Upper lobe of left lung (tissue), 4 donors: Measurements from ENCODE around the gene MLLT3.

Source experiments
- EP300 ChIP-seq, 4 donors: sonication (generic); formaldehyde crosslinking; IDR thresholded peaks; one replicate each; pipeline ENCODE4 v1.5.1; 2017; ENCODE audit warnings: antibody characterized with exemption in 4 of 4, control low read depth in 2 of 4
- POLR2A ChIP-seq, 4 donors: fragments of 450-650 bp; IDR thresholded peaks; one replicate each; pipeline ENCODE4 v1.5.1; 2016 to 2017; ENCODE audit warnings: antibody characterized with exemption in 4 of 4, mild to moderate bottlenecking in 2 of 4
- TF ChIP-seq, protein P1 (sequence below), 6 experiments: fragments of 450-650 bp in 4 of 6; fragments of 200-600 bp in 2 of 6; sonication (generic) in 2 of 6; IDR thresholded peaks; one replicate each; pipeline ENCODE4 v1.5.1; 2016 to 2019; ENCODE audit warnings: antibody characterized with exemption in 6 of 6

DNA sequence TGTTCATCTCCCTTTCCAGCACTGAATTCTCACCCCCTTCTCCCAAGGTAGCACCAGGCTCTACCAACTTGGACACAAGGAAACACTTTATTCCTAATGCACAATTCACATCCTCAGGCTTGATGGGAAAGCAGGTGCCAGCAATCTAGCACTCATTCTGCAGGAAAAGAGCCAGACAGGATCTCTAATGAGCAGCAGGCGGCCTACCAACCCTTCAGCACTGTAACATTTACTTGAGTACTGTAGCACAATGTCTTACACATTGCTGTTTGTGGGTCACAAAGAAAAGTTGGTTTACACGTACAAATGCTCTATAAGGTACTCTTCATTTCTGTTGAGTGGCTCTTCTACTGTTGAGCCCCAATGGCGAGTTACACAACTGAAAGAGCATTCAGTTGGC lies 254.4 kb downstream of the MLLT3 start:
- TF ChIP-seq, protein P1, sequence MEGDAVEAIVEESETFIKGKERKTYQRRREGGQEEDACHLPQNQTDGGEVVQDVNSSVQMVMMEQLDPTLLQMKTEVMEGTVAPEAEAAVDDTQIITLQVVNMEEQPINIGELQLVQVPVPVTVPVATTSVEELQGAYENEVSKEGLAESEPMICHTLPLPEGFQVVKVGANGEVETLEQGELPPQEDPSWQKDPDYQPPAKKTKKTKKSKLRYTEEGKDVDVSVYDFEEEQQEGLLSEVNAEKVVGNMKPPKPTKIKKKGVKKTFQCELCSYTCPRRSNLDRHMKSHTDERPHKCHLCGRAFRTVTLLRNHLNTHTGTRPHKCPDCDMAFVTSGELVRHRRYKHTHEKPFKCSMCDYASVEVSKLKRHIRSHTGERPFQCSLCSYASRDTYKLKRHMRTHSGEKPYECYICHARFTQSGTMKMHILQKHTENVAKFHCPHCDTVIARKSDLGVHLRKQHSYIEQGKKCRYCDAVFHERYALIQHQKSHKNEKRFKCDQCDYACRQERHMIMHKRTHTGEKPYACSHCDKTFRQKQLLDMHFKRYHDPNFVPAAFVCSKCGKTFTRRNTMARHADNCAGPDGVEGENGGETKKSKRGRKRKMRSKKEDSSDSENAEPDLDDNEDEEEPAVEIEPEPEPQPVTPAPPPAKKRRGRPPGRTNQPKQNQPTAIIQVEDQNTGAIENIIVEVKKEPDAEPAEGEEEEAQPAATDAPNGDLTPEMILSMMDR (IDR thresholded peaks at IDR 0.05), result no peak
- TF ChIP-seq POLR2A (IDR thresholded peaks at IDR 0.05) (no peak), EP300 (IDR thresholded peaks at IDR 0.05) (no peak)
